Stimulated activated CD8-positive, alpha-beta memory T cell treated with anti-CD3 and anti-CD28 coated beads, Interleukin-2, amount 100 ng/mL, for 48 hours (primary cell): ENCODE results near the gene GRIA4.

Source experiments
- DNase-seq, 2 donors: peaks; one replicate each; pipeline ENCODE4 v3.0.0-alpha.2; 2020; ENCODE audit warnings: low read depth in 2 of 2

GRIA4 gene

DNA sequence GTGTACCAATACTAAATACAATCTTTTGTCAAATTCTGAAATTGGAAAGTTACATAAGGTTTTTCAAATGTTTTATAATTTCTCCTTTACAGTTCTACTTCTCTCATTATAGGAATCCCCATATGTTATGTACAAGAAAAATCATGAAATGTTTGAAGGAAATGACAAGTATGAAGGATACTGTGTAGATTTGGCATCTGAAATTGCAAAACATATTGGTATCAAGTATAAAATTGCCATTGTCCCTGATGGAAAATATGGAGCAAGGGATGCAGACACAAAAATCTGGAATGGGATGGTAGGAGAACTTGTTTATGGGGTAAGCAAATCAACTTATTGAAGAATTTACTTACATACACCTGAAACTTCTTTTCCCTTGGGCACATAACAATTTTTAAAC, 308.7 kb downstream of the GRIA4 start:
- DNase-seq: no peak

- no peak for DNase-seq
Observed at GRCh38 chr11:105923252-105923651, 313.4 kb downstream of the GRIA4 start.

DNA sequence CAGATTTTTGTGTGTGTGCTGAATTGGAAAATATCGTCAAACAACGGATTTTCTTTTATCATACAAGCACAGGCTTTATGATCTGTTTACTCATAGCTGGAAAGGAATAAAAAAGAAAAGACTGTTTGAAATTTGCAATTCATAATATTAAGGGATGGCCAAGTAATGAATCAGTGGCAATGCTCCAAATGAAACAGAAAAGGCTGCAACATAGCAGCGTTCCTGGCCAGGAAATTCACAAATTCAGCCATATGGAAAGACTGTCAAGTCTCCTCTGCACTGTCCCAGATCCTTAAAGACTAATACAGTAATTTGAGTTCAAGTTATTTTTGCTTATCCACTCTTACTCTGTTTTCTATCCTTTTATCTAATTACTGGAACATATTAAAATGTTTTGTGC, 313.9 kb downstream of the GRIA4 start:
- no peak for DNase-seq

DNA sequence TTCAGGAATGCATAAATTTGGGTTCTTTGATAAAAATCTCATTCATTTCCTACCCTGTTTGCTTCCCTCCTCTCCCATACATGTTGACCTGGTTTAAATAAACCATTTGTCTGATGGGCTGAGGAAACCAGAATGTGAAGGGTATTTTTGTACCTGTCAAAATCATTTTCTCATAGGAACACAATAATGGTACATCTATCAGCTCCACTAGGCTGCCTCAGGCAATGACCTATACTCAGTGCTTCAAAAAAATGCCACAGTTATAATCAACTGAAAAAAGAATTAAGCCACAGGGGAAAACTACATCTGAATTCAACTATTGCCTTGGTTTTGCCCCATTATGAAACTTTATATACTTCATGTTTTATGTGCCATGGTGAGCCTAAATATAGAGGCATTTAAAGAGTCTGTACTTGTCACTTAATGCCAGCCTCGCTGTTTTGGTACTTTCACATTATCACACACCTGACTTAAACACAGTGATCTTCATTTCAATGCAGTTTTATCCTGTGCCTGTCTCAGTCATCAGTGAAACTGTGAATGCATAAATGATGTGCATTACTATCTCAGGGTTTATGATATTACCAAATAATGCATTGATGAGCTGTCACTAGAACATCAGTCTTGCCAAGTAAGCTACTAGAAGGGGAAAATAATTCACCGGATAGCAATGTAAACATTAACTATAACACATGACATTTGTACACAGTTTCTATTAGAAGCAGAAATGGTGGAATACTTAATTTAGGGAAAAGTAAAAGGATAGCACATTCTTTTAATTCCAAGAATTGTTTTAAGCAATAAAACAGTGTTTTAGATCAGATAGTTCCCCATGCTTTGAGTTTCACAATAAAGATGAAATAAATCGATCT, 319.4 kb downstream of the GRIA4 start:
- no peak for DNase-seq

DNA sequence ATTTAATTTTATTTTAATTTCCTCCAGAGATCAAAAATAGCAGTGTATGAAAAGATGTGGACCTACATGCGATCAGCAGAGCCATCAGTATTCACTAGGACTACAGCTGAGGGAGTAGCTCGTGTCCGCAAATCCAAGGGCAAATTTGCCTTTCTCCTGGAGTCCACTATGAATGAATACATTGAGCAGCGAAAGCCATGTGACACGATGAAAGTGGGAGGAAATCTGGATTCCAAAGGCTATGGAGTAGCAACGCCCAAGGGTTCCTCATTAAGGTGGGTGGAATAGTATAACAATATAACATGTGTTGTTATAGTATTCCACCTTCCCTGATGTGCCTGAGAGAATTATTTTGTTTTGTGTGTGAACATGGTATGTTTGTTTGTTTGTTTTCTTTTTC, 323.8 kb downstream of the GRIA4 start:
- no peak for DNase-seq

- no peak for DNase-seq
Observed at GRCh38 chr11:105935791-105936190, 325.9 kb downstream of the GRIA4 start.

- DNase-seq: no peak
Observed at GRCh38 chr11:105937331-105937730, 327.5 kb downstream of the GRIA4 start.

DNA sequence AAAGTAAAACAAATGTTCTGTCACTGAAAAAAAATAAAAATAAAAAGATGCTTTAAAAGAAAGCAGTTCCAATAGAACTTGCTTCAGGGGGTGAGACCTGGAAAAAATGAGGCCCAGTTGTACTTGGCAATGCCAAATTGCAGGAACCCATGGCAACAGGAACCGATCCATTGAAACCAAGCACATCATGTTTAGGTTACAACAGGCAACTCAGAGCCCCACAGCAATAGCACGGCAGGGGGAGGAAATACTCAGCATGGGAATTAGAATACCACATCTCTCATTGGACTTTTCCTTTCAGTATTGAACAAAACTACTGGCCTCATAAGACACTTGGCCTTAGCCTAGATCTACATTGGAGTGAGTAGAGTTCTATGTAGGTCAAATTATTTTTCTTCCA, 327.9 kb downstream of the GRIA4 start:
- DNase-seq: no peak

DNA sequence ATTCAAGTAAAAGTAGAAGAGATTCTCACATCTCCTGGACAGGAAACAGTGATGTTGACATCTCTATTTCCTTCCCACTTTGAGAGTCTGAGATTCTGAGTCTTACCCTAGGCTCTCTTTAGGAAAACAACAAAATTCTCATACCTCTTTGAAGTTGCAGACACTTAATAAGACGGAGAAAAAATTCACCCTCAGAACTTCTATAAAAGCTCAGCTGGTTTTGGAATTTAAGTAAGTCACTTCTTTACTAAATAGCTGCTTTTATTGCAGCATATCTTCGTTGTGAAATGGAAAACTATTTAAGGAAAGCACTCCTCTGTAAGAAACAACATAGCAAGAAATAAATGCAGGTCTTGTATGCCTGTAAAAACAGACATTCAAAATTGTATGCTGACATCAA, 333.0 kb downstream of the GRIA4 start:
- no peak for DNase-seq

DNA sequence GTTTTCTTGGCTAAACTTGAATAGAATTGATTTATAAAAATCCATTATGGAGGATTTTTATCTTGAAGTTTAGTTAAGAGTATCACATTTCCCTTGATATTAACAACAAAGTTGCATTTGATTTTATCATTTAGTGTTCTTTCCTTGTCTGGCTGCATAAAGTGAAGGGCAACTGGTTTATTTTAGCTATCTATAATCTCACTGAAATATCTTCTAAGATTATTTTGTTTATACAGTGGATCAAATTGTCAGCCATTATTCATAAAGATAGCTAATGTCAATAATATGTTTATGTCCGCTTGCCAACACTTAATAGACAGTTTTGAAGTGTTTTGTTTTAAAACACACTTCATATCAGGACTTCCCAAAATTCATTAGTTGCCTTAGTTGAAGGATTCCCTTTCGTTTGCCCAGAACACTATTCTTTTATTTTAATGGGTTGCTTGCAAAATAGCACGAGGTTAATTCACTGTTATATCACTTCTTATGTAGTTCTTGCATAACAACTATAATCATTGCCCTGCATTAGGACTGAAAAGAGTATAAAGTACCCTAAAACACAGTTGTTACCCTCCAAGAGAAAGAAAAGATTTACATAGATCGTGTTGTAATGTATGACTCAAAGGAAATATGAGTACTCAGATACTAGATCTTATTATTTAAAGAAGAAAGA, 339.2 kb downstream of the GRIA4 start:
- no peak for DNase-seq

DNA sequence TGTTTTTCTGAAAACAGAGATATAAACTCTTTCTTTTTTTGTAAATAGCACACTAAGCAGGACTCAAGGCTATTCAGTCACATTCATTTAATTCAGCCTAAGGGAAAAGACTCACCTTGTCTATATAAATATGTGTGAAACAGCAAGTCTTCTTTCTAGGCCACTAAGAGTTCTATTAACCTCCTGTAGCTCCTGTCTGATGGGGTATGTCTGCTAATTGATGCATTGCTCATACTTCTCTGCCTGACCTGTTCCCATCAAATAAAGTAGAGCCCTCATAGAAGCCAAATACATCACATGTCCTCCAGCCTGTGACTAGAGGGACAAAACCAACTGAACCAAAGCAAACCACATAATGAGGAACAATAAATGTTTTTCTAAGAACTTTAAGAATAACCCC, 344.0 kb downstream of the GRIA4 start:
- DNase-seq: no peak

DNA sequence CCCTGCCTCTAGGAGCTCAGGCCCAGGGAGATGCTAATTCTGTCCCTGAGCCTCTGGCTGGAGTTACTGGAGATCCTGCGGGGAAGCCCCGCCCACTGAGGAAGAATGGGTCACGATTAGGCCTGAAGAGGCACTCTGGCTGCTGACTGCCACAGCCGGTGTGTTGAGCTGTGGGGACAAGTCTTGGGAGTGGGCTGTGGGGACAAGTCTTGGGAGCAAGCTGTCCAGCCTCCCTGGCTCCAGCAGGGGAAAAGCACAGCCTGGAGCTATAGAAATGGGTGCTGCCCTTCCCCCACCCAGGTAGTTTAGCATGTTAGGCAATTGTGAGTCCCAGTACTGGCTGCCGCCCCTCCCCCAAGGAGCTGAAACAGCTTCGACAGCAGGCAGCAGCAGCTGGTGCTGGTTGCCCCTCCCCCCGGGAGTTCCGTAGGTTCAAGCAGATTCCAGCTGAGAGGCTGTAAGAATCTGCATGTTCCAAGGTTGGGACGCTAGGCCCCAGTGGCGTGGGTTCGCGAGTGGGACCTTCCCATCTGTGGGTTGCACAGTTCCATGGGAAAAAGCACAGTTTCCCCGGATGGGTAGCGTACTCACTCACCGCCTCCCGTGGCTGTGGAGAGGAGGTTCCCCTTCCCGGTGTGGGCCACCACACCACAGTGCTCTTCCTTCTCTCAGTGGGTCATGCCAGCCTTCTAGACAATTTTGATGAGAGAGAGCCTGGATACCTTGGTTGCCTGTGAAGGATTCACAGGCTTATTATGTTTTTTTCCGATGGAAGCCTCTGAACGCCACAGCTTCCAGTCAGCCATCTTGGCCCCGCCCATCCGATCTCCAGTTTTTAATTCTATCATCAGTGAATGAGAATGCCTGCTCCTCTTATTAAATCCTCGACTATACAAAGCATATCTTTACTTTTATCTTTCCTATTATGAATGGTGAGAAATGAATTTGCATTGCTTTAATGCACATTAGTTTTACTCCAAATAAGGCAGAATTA, 350.7 kb downstream of the GRIA4 start:
- DNase-seq: no peak

DNA sequence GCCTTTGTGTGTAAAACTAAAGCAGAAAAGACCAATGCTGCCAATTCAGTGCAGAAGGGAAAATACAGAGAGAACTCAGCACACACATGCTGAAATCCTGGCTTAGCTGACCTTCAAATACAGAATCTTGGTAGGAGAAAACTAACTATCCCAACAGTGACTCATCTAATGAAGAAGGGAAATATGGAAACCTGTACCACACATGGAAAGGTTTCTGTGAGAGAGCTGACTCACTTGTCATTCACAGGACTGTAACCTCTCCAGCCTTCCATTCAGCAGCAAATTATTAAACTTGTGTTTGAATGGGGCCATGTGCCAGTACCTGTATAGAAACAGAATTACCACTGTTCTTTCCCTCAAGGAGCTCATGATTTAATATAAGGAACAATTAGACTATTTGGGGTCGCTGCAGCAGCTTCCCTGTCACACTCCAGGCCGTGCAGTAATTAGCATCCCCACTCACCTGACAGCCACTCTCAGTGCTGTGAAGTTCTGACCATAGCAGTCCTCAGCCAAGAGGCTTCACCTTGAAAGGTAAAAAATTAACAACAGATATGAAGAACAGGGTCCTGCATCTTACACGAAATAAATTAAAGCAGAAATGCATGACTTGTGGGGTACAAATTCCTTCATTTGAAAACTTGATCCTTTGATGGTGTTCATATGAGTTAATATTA, 358.3 kb downstream of the GRIA4 start:
- DNase-seq: no peak

- DNase-seq: no peak
Observed at GRCh38 chr11:105969756-105970155, 359.9 kb downstream of the GRIA4 start.

GRCh38 chr11:105975128-105975527, 365.3 kb downstream of the GRIA4 start:
- no peak for DNase-seq

GRCh38 chr11:105979997-105980703, 370.3 kb downstream of the GRIA4 start:
- DNase-seq: no peak

DNA sequence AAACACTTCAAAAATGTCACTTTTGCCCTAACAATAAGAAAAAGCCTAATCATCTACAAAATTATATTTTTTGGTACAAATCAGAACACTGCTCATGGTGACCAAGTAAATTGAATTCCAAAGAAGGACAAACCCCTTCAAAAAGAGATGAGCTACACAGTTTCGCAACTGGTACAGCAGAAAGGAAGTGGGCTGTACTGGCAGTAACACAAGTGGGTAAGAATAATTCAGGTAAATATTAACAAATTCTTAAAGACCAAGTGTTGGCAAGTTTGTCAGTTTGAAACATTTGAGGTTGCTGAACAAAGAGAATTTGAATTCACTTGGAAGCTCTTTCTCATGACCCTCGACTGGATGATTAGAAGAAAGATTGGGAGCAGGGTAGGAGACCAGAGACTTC, 376.7 kb downstream of the GRIA4 start:
- no peak for DNase-seq

DNA sequence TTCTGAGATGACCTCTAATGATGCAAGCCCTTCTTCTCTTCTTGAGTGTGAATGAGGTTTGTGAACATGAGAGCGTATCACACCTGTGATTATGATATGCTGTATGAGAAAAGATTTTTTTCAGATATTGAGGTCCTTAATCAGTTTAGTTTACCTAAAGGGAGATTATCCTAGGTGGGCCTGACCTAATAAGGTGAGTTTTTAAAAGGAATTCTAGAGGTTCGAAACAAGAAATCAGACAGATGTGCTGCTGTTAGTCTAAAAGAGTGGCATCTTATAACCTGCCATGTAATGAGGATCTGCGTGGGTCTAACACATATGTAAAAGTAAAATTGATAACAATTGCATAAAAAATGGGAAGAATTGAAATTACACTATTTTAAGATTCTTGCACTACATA, 378.3 kb downstream of the GRIA4 start:
- no peak for DNase-seq

DNA sequence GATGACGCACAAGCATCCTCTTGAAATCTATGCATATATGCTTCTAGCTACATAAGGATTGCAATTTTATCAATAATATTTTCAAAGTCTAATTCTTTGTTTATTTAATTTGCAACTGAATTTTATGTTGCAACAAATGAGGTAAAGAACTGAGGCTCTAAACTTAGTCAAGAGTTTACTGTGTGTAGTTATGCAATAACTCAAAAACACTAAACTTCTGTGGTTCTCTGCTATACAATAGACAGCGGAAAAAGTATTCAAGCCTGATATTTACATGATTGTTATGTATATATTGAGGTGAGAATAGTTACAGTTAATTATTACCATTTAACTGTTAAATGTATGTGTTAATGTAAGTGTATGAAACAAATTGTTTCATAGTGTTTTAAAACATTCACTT, 379.3 kb downstream of the GRIA4 start:
- no peak for DNase-seq

- DNase-seq: no peak
Observed at GRCh38 chr11:105991888-105992287, 382.0 kb downstream of the GRIA4 start.
